Measurements from ENCODE around the gene MAPT.

GRCh38 chr17:45962221-45962972, 68.0 kb downstream of the MAPT start:
- TF ChIP-seq CTCF (IDR thresholded peaks at IDR 0.05) (no peak), POLR2A (IDR thresholded peaks at IDR 0.05) (no peak), EP300 (IDR thresholded peaks at IDR 0.05) (no peak)
